Activated CD4-positive, alpha-beta T cell treated with anti-CD3 and anti-CD28 coated beads for 1 hour (primary cell): ENCODE results near the gene TRPV3.
"Not testable (repeated sequence)": the region's sequence is repeated elsewhere in the genome, so short reads cannot be mapped to it uniquely, and the experiment has no call there.

Source experiments
- DNase-seq: peaks from one replicate; pipeline ENCODE4 v3.0.0-alpha.2; 2020

TRPV3 gene

GRCh38 chr17:3514873-3515272, 42.7 kb downstream of the TRPV3 start:
- DNase-seq = no peak

- DNase-seq = not testable (repeated sequence)
These were observed 43.4 kb downstream of the TRPV3 start for GRCh38 chr17:3514167-3514566.

GRCh38 chr17:3513305-3514035, 44.1 kb downstream of the TRPV3 start:
- DNase-seq = no peak

GRCh38 chr17:3512505-3513171, 45.0 kb downstream of the TRPV3 start:
- no peak for DNase-seq

GRCh38 chr17:3511852-3512504, 45.6 kb downstream of the TRPV3 start:
- no peak for DNase-seq

- no peak for DNase-seq
These were observed 47.5 kb downstream of the TRPV3 start for GRCh38 chr17:3510090-3510489.

- DNase-seq = no peak
These were observed 49.7 kb downstream of the TRPV3 start for GRCh38 chr17:3507869-3508268.

GRCh38 chr17:3507071-3507470, 50.5 kb downstream of the TRPV3 start:
- DNase-seq = no peak

GRCh38 chr17:3506054-3506453, 51.6 kb downstream of the TRPV3 start:
- DNase-seq = no peak

GRCh38 chr17:3505008-3505407, 52.6 kb downstream of the TRPV3 start:
- no peak for DNase-seq

GRCh38 chr17:3503285-3503684, 54.3 kb downstream of the TRPV3 start:
- DNase-seq = no peak

- no peak for DNase-seq
These were observed 55.1 kb downstream of the TRPV3 start for GRCh38 chr17:3502466-3502865.

- no peak for DNase-seq
These were observed 56.3 kb downstream of the TRPV3 start for GRCh38 chr17:3501344-3501743.

- DNase-seq = no peak
These were observed 60.5 kb downstream of the TRPV3 start for GRCh38 chr17:3497101-3497500.

- DNase-seq = no peak
These were observed 72.0 kb downstream of the TRPV3 start for GRCh38 chr17:3485481-3486068.

GRCh38 chr17:3482852-3483251, 74.8 kb downstream of the TRPV3 start:
- DNase-seq = no peak

GRCh38 chr17:3479988-3480387, 77.6 kb downstream of the TRPV3 start:
- no peak for DNase-seq

- DNase-seq = no peak
These were observed 81.6 kb downstream of the TRPV3 start, which contains the start of gene ASPA for GRCh38 chr17:3475812-3476610. Gene ASPA (plus strand): TSS chr17:3475997. CDS start chr17:3476160, 163 bp downstream.

- no peak for DNase-seq
These were observed 82.3 kb downstream of the TRPV3 start for GRCh38 chr17:3475251-3475685.

GRCh38 chr17:3474212-3474611, 83.4 kb downstream of the TRPV3 start:
- no peak for DNase-seq

GRCh38 chr17:3472137-3472536, 85.5 kb downstream of the TRPV3 start:
- DNase-seq = no peak

- DNase-seq = no peak
These were observed 86.0 kb downstream of the TRPV3 start, which contains the start of gene SPATA22 for GRCh38 chr17:3471599-3471998. Gene SPATA22 (minus strand): TSS chr17:3471819. CDS start chr17:3469325, 2,494 bp downstream.

- DNase-seq = no peak
These were observed 88.1 kb downstream of the TRPV3 start for GRCh38 chr17:3469529-3469928.
